GM04503 (cell line): ENCODE results near the gene PCLO.
A peak's percentile ranks its signal among the peaks of the same experiment; 100 is the strongest.

ENCODE experiments used
- DNase-seq: peaks from one replicate; pipeline ENCODE4 v3.0.0-alpha.2; 2012; ENCODE audit warnings: low read depth

The PCLO gene

DNA sequence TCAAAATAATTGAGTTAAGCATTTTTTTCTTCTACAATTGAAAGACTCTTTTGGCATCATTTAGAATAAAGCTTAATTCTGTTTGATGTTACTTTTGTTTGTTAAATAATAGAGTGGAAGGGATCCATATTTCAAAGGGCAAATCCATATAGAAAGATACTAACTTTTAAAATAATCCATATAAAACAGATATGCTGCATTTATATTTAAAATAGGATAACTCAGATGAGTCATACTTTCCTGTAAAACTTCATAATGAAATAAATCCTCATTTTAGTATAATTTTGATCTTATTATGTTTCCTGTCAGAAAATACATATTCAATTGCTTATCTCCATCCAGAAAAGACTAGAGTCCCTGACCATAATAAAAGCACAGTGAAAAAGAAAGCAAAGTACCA lies 323.6 kb downstream of the PCLO start:
- DNase-seq = no peak

DNA sequence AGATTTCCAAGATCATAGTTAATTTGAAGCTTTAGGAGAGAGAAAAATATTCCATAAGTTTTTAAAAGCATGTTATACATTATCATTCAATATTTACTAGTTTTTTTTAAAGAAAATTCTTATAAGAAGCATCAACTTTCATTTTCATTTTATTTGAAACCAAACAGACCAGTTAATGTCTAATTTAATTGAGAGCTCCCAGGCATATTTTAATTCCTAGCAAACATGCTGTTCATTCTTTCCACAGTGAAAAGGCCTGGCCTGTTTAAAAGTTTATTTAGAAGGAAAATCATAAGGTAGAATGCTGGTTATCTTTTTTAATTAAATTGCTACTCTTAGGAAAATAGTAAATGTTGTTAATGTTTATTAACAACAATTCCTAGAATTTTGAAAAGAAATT lies 324.4 kb downstream of the PCLO start:
- no peak for DNase-seq

DNA sequence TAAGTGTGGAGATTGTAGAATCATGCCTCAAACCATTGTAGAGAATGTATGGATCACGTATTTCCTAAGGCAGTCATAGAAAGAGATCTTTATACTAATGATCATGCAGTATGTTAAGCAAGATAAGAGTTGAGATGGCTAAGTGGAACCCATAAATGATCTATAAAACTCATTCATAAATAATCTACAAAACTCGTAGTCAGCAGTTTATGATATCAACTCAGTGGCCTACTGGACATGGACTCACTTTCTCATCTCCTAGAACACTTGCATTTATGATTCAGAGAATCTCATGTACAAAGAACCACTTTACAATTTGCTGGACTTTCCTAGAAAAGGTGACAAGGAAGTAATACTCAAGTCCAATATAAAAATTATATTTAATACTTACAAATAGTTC lies 339.6 kb downstream of the PCLO start:
- no peak for DNase-seq

DNA sequence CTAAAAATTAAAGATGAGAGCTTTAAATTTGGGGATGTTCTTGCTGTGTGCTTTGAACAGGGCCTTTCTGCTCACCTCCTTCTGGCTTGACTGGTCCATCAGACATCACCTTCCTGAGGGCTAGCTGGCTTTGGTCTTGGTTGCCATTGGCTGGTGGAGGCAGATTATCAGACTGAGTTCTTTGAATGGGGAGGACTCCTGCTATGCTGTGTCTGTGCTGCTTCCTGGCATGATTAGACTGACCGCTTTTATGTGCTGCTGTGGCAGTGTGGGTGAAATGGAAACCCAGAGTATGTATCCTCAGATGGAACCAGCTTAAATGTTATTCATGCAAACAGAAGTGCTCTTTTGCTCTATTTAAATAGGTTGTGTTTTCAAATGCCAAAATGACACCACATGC lies 341.6 kb downstream of the PCLO start:
- no peak for DNase-seq

DNA sequence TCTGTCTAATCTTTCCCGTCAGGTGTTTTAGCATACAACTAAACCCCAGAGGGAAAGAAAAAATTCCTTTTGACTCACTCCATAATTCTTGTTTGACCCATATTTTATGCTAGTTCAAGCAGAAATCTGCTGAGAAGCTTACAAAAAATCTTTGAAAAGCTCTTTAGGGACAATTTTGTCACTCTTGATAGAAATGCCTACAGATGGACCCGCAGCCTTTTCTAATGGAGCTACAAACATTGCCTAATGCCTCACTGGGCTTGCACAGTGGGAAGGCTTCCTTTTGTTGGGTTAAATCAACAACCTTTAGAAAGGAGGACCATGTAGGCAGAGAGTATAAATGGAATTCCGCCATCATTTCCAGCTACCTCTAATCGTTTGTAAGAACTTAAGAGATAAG lies 344.5 kb downstream of the PCLO start:
- no peak for DNase-seq

DNA sequence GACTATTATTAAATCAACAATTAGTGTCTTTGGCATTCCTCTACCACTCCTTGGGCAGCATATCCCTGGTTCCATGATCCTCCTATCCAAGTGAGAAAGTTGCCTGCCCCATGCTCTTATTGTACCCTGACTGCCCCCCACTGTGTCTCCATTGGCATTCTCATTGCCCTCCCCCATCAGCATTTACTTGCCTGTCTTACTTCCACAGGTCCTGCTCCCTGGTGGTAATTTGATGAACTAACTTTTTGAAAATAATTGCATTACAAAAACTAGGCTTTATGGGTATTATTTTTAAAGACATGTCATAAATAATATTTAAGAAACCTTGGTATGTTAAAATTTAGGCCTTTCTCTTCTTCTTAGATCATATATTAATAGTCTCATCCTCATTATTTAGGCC lies 346.4 kb downstream of the PCLO start:
- no peak for DNase-seq

DNA sequence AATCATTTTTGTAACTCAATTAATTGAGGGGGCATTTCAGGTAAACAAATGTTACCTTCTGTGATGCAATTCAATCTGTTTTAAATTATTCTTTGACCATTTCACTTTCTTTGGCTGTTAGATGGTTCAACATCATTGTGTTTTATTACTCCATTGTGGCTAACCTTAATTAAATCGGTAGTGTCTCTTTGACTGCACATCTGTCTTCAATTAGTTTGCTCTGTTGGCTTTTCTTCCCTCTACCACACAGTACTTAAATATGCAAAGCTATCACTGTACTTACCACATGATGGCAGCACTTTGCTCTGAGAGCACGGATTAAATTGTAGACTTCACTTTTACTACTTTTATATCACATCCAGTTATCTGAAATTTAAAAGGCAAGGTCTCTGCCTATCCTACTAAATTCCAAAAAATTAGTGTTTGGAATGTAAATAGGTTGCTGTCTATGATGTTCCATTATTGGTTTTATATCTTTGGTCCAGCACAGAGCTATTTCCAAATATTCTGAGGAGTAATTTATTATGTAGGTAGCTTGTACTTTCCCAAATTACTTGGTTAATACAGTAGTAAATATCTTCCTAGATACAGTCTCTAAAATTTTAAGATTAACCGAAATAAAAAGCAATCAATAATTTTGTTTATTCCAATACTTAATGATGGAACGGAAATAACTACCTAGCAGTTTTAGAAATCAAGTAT lies 352.0 kb downstream of the PCLO start:
- peak; percentile 59 for DNase-seq

DNA sequence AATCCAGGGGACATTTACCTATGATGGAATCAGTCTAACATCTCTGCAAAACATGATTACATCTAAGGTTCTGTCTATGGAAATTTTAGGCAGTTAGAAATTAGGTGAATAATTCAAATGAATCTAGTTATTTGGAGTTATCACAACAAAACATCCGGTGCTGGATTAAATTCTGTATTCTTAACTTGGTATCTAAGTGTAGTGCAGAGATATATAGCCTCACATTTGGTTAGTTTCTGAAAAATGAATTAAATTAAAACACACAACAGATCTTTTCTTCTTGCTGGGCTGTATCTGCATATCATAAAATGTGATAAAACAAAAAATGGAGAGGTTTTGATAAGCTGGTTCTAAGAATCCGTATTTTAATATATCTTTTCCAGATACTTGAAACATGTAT lies 354.1 kb downstream of the PCLO start:
- no peak for DNase-seq

DNA sequence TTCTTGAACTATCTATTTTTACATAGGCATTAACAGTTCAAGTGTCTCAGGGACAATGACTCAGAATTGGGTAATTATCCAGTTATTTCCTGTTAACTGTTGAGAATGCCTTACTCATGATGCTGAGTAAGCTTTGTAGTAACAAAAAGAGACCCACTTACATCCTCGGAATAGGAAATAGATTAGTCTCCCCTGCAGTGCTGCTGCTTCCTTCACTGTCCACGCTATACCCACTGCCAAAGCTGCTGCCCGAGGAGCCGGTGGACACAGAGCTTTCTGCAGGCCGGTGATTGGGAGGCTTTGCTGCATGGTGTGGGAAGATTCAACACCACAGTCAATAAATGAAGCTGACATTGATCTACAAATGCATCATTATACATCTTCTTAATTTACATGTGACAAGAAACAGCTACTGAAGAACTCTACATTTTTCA lies 357.1 kb downstream of the PCLO start:
- peak; percentile 70 for DNase-seq

DNA sequence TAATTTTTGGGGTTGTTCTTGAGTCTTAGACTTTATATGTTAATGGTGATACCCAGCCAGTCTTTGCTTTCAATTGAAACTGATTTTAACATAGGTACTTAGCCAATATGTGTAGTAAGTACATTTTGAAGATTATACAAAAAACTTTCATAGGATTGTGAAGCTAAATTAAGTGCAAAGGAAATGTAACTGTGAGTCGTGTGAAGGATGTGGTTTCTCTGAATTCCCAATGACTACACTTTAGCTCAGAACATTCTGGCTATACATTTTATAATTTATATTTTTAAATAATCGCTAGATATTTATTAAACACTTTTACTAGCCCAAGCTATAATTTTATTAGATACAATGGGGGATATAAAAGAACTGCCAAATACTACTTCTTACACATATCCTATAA lies 359.3 kb downstream of the PCLO start:
- DNase-seq = no peak

DNA sequence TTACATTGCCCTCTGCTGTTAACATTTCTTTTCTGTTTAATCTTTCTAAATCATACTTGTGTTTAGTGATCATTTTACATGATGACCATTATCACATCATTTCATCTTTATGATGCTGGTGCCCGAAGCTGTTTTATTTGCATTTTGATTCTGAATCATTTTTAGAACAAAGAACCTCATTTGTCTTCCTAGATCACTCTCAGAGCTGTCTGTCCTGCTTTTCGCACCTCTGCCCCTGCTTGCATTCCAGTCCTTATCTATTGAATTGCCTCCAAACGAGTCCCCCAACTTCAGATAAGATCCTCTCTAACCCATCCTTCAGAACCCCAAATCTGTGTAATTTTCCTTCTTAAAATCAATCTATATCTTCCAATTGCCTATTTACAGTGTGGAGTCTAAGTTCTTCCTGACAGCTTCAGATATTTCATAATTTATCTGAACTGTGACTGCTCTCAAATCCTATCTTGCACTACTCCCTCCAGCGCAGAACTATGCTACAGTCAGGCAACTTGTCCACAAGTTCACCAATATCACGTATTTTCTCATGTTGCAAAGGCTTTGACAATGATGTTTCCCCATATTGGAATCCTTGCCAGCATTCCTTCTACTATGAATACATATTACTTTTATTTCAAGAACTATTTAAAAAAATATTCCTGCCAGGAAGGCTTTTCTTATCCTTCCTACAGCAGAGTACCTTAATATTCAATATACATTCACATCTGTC lies 372.6 kb downstream of the PCLO start:
- no peak for DNase-seq

DNA sequence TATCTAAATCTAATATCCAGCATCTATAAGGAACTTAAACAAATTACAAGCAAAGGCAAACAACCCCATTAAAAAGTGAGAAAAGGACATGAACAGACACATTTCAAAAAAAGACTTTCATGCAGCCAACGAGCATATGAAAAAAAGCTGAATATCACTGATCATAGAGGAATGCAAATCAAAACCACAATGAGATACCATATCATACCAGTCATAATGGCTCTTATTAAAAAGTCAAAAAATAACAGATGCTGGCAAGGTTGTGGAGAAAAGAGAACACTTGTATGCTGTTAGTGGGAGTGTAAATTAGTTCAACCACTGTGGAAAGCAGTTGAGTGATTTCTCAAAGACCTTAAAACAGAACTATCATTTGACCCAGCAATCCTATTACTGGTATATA lies 384.7 kb downstream of the PCLO start:
- DNase-seq = peak; percentile 11

DNA sequence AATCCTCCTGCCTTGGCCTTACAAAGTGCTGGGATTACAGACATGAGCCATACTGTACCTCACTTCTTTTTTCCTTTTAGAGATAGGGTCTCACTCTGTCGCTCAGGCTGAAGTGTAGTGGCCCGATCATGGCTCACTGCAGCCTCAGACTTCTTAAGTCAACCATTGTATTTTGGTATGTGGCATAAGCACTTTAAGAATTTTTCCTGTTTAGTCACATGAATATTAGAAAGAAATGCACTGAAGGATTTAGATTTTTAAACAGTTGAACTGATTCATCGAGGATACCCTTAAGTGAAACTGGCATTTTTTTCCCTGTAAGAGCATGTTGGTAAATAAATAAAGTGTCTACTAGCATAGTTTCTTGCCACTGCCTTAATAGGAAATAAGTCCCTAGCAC lies 399.8 kb downstream of the PCLO start:
- no peak for DNase-seq

DNA sequence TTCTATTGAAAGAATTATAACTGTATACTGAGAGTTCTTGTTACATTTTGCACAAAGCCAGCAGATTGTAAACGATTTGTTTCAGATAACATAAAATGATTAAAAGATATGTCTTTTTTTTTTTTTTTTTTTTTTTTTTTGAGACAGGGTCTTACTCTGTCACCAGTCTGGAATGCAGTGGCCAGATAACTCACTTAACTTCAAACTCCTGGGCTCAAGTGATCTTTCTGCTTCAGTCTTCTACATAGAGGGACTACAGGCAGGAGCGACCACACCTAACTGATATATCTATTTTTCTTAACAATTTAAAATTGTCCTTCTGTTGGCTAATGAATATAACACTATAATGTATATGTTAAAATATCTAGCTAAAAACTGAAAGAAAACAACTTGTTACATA lies 401.9 kb downstream of the PCLO start:
- no peak for DNase-seq

DNA sequence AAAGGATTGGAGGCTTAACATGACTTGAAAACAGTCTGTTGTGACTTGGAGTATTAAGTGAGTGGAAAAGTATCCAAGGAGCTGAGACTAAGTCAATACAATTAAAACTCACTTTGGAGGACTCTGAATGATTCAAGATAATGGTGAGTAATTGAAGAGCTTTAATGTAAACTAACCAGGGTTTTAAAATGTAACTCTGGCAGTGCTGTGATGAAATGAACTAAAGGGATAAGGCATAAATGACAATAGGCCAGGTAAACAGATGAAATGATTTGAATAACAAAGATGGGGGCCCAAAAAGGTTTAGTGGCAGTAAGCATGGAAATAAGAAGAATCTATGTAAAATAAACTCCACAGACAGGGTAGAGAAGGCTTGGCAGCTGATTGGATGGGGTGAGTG lies 402.6 kb downstream of the PCLO start:
- DNase-seq = no peak

DNA sequence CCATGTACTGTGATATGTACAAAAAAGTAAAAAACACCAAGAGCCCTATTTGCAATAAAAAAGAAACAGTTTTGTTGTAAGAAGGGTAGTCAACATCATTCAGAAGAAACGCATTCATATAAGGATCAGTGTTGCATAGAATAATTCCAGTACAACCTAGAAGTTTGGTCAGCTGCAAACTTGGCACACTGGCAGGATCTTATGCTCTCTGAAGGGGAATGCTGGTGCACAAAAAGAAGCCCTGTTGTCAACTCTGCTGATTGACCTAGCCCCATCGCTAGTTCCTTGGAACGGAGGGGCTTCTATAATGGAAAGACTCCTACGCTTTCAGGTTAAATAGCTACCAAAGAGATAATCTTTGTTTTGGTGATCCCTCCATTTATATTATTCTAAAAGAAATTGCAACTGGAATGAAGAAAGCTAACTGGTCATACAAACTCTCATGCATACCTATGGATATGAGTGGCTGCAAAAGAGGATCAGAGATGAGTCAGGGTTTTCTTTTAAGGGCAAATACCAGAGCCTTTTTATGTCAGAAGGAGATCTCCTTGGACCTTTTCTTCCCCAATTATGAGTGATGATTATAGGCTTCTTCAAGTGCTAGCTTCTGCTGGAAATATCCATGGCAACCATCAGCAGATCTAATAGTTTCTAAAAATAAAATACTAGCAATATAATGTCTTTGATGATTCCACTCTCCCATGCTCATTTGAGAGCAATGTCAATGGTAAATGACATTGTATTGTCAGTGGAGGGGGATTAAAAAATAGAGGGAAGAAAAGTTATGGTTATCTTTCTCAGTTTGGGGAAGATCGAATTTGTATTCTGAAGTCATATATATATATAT lies 406.8 kb downstream of the PCLO start:
- DNase-seq = peak; percentile 32

DNA sequence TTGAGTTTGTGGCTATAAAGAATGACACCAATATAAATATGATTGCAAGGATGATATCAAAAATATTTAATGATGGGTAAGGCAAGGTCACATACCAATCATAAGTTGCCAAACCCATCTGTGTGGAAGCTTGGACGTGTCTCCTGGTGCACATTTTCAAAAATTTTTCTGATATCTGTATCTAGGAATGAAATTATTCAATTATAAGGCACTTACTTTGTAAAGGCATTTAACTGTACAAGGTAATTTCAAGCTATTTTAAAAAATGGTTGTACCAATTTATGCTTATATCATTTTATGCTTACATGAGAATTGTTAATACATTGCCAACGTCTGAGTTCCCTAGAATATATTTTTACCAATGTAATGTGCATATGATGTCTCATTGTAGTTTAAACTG lies 412.7 kb downstream of the PCLO start:
- DNase-seq = no peak

DNA sequence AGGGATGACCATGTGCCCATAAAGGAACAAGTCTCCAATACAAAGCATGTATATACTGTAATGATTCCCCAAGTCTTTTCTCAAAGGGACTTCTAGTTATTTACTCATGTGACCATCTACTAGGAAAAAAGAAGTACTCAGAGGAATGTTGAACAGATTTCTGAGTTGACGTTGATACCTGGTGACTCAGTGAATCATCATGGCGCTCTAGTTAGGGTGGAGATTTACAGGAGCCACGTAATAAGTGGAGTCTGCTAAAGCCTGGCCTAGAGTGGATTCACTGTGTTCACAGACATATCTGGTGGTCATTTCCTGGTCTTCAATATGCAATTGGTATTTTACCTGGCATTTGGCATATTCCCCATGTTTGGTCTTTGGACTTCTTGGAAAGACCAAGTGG lies 416.9 kb downstream of the PCLO start:
- no peak for DNase-seq

DNA sequence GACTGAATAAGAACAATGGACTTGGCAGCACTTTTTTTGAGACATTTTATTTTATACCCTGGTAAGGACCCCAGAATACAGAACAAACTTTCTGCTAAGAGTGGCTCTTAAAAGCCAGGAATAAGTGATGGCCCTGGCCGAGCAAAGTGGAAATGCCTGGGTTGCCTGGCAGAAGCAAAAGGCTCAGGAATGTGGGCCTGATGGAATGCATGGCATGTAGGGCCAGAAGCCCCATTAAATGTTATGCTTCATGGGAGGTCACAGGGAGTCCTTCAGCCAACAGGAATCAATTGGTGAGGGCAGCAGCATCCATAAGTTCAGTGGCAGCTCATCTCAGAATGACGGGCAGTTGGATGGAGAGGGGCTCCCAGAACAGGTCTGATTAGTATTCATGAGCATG lies 417.6 kb downstream of the PCLO start:
- no peak for DNase-seq

DNA sequence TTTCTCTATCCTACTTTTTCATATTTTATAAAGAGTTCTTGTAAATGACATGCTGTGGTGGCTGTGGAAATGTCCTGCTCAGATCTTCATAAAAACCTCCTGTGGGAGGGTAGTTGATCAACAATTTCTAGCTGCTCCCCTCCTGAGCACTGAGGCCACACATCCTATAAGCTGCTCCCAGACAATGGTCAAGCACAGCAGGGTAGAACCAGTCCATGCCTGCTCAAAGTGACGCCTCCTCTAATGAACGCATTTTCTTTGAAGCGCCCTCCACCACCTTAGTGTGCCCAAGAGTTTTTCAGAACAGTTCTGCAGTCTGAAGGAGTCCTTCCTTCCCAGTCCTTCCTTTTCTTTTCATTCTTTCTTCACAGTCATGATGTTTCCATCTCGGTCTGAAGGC lies 420.5 kb downstream of the PCLO start:
- DNase-seq = no peak

DNA sequence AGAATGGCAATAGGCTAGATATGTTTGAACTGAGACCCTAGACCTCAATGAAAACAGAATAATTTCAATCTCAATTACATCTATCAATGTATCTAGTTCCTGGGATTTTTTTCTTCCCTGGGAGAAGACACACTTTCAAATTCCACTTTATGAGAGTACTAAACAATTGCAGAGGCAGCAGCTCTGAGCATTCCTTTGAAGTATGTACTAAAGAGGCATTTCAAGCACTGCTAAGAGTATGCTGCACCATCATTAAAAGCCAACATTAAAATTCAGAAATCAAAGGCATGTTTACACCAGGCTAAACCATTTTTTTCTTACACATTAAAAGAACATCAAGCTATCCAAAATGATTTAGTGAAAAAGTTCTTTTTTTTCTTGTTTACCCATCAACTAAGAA lies 421.2 kb downstream of the PCLO start:
- DNase-seq = no peak

DNA sequence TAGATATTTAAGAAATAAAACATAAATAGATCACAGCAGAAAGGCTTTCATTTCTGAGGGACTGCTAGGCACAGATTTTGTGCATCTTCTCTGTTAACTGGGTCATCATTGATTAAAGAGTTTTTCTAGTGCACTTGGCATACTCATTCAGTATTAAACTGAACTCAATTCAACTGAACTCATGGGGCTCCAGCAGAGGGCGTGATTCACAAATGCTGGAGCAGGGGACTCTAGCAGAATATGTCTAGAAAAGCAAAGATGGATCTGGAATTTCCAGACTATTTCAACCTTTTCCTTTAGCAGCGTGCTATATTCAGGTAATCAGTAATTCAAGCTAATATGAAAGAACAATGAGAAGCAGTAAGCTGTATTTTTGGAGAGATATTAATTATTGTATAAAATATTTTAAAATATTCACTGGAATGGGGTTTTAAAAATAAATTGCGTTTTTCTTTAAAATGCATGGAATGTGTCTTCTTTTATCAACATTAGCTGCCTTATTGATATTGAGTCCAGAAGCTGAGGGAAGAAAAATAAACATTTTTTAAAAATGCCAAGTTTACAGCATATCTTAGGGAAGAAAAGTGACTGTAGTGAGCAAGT lies 422.3 kb downstream of the PCLO start:
- no peak for DNase-seq

DNA sequence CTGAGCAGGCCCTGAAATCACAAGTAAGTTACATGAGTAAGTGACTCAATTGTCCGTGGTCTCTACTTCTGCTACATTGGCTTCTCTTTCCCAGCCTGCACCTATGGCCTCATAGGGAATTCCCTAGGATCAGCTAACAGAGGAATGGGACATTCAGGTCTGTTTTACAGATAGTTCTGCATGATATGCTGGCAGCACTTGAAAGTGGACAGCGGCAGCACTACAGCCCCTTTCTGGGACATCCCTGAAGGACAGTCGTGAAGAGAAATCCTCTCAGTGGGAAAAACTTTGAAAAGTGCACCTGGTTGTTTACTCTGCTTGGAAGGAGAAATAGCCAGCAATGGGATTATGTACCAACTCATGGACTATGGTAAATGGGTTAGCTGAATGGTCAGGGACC lies 426.1 kb downstream of the PCLO start:
- no peak for DNase-seq
